ENCODE results near the gene EXOC4.

GRCh38 chr7:134113655-134114054 is 860.8 kb downstream of the EXOC4 start:
- TF ChIP-seq POLR2A (IDR thresholded peaks at IDR 0.05; ENCODE audit: low read depth) (no peak), POLR2AphosphoS5 (IDR thresholded peaks at IDR 0.05) (no peak)
- TF ChIP-seq, protein P1, sequence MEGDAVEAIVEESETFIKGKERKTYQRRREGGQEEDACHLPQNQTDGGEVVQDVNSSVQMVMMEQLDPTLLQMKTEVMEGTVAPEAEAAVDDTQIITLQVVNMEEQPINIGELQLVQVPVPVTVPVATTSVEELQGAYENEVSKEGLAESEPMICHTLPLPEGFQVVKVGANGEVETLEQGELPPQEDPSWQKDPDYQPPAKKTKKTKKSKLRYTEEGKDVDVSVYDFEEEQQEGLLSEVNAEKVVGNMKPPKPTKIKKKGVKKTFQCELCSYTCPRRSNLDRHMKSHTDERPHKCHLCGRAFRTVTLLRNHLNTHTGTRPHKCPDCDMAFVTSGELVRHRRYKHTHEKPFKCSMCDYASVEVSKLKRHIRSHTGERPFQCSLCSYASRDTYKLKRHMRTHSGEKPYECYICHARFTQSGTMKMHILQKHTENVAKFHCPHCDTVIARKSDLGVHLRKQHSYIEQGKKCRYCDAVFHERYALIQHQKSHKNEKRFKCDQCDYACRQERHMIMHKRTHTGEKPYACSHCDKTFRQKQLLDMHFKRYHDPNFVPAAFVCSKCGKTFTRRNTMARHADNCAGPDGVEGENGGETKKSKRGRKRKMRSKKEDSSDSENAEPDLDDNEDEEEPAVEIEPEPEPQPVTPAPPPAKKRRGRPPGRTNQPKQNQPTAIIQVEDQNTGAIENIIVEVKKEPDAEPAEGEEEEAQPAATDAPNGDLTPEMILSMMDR (IDR thresholded peaks at IDR 0.05) = no peak
